T-cell (primary cell): Measurements from ENCODE around the gene ZNHIT1. TPM values are rescaled to one million over a fixed set of nuclear protein-coding genes. Genes with fewer than 3 reads are reported as not detected.

ENCODE experiments used
- ATAC-seq, 4 experiments: fragments of 200-7000 bp in 3 of 4; fragments of 150-1000 bp in 1 of 4; cut with Tn5 transposase; replicated peaks in 1 of 4; 1 replicate in 3 of 4; 2 replicates in 1 of 4; pipeline ENCODE4 v1.10.0; 2021; ENCODE audit warnings: moderate library complexity in 3 of 4, mild to moderate bottlenecking in 2 of 4, moderate number of reproducible peaks in 1 of 4
- CTCF ChIA-PET, 2 donors: fragments of 300-600 bp; sonication (Branson Sonifier 250); formaldehyde crosslinking; loops; one replicate each; lab custom pipeline; 2022; ENCODE audit warnings: antibody characterized with exemption in 2 of 2; lab: Charles Lee
- POLR2A ChIA-PET, 2 donors: fragments of 300-600 bp; sonication (Branson Sonifier 250); formaldehyde crosslinking; loops; one replicate each; lab custom pipeline; 2022; ENCODE audit warnings: antibody characterized with exemption in 2 of 2; lab: Charles Lee
- DNase-seq, 35 experiments: peaks; one replicate each; pipeline versions ENCODE4 v3.0.0 to v3.0.0-alpha.2; 2013 to 2023
- H3K27ac ChIP-seq: one replicate; pipeline ENCODE4 v1.5.1; 2013; ENCODE audit warnings: low read length
- H3K27me3 ChIP-seq, 2 experiments: replicated peaks in 1 of 2; 1 replicate in 1 of 2; 2 replicates in 1 of 2; pipeline versions ENCODE4 v1.6.1 to v1.7.0; 2013; ENCODE audit warnings: low read length in 1 of 2, mixed read lengths in 1 of 2; ENCODE audit not compliant: control insufficient read depth in 2 of 2, insufficient read depth in 2 of 2; ENCODE audit errors: extremely low read depth in 1 of 2
- H3K36me3 ChIP-seq, 2 donors: 1 replicate in 1 of 2; 2 replicates in 1 of 2; pipeline versions ENCODE4 v1.6.1 to v1.7.0; 2013; ENCODE audit warnings: low read length in 1 of 2; ENCODE audit not compliant: control insufficient read depth in 2 of 2, insufficient read depth in 1 of 2; ENCODE audit errors: extremely low read depth in 1 of 2
- H3K4me1 ChIP-seq, 2 experiments: 1 replicate in 1 of 2; 2 replicates in 1 of 2; pipeline versions ENCODE4 v1.6.1 to v1.7.0; 2013; ENCODE audit warnings: low read length in 2 of 2, mixed read lengths in 1 of 2; ENCODE audit not compliant: insufficient read depth in 2 of 2, control insufficient read depth in 1 of 2; ENCODE audit errors: extremely low read depth in 1 of 2
- H3K4me3 ChIP-seq, 2 donors: 1 replicate in 1 of 2; 2 replicates in 1 of 2; pipeline versions ENCODE4 v1.5.1 to v1.7.0; 2013; ENCODE audit warnings: mild to moderate bottlenecking in 2 of 2, low read length in 1 of 2, moderate library complexity in 1 of 2; ENCODE audit not compliant: control insufficient read depth in 1 of 2; ENCODE audit errors: extremely low read depth in 1 of 2
- H3K9me3 ChIP-seq: 2 replicates; pipeline ENCODE4 v1.7.0; 2013
- H3K27ac Mint-ChIP-seq, 2 donors: one replicate each; pipeline ENCODE4 v1.8.0; 2020 to 2021; ENCODE audit warnings: mild to moderate bottlenecking in 2 of 2, mixed read lengths in 2 of 2
- H3K27me3 Mint-ChIP-seq, 2 donors: one replicate each; pipeline ENCODE4 v1.8.0; 2021 to 2022; ENCODE audit warnings: mixed read lengths in 2 of 2
- H3K36me3 Mint-ChIP-seq: one replicate; pipeline ENCODE4 v1.8.0; 2021; ENCODE audit warnings: mixed read lengths
- H3K4me1 Mint-ChIP-seq, 3 donors: one replicate each; pipeline ENCODE4 v1.8.0; 2020 to 2022; ENCODE audit warnings: mixed read lengths in 3 of 3, mild to moderate bottlenecking in 1 of 3
- H3K4me3 Mint-ChIP-seq, 3 donors: one replicate each; pipeline ENCODE4 v1.8.0; 2020 to 2022; ENCODE audit warnings: mild to moderate bottlenecking in 3 of 3, mixed read lengths in 3 of 3, moderate library complexity in 3 of 3
- H3K9me3 Mint-ChIP-seq, 3 donors: one replicate each; pipeline ENCODE4 v1.8.0; 2020 to 2022; ENCODE audit warnings: mixed read lengths in 3 of 3
- WGBS: methylation state at CpG from one replicate; pipeline ENCODE4 v1.1.5; 2013; ENCODE audit warnings: missing lambda C conversion rate; ENCODE audit not compliant: insufficient coverage; 5-methylcytosine and 5-hydroxymethylcytosine counted together
- total RNA-seq, 35 experiments: library from RNA in 6 of 35; stranded (reverse) in 6 of 35; fragments of 120-200 nt in 1 of 35; gene quantifications; one replicate each; pipeline versions ENCODE4 v1.2.1 to v1.2.4 and lab custom pipeline; 2013 to 2026

ZNHIT1 gene
- total RNA-seq, 5 donors from 2014 or later (not counting 1 experiment from before 2014, with no cell fraction given): 32.9 to 54.1 (median 50.4) TPM

GRCh38 chr7:101186194-101186593 lies 31.8 kb upstream of the ZNHIT1 start:
- Histone ChIP-seq H3K27ac (no peak overlapping the region), H3K4me3 (no peak overlapping the region), H3K36me3 (no peaks in the 10 kb centered on the region), H3K9me3 (no peaks in the 10 kb centered on the region), H3K4me1 (no peaks in the 10 kb centered on the region), H3K27me3 (peaks cover 7 to 40% of the 10 kb centered on the region in 2 experiments)
- ChIA-PET CTCF (interaction anchor here in 1 of 2 donors (0.6 kb wide), 2 partner anchors 42 to 943 kb away, joined by 3 read pairs; no protein-coding TSS in a partner anchor), POLR2A (interaction anchor here in 1 of 2 donors (0.6 kb wide), 1 partner anchor 362 kb away, joined by 4 read pairs; no protein-coding TSS in a partner anchor)
- WGBS: 64% methylated on average over 5 of the region's 6 CpGs
- DNase-seq (no peak), ATAC-seq (no peak)
- H3K36me3 Mint-ChIP-seq: no peaks in the 10 kb centered on the region
- no peak overlapping the region for H3K27ac Mint-ChIP-seq
- peaks cover 0 to 6% (median 0%) of the 10 kb centered on the region in 3 donors for H3K4me1 Mint-ChIP-seq
- no peaks in the 10 kb centered on the region for H3K9me3 Mint-ChIP-seq
- H3K4me3 Mint-ChIP-seq: no peak overlapping the region
- peaks cover 20 to 24% of the 10 kb centered on the region in 2 donors for H3K27me3 Mint-ChIP-seq

- no peaks in the 10 kb centered on the region for H3K36me3 ChIP-seq
- H3K27ac Mint-ChIP-seq: no peak overlapping the region
Measured at GRCh38 chr7:101186844-101187428, 31.0 kb upstream of the ZNHIT1 start.

GRCh38 chr7:101189109-101189508 lies 28.9 kb upstream of the ZNHIT1 start:
- Histone ChIP-seq H3K27me3 (peaks cover 7 to 29% of the 10 kb centered on the region in 2 experiments), H3K4me1 (no peaks in the 10 kb centered on the region), H3K9me3 (no peaks in the 10 kb centered on the region), H3K36me3 (no peaks in the 10 kb centered on the region), H3K4me3 (no peak overlapping the region), H3K27ac (no peak overlapping the region)
- H3K36me3 Mint-ChIP-seq: no peaks in the 10 kb centered on the region
- ATAC-seq: no peak
- H3K4me3 Mint-ChIP-seq: no peak overlapping the region
- peaks cover 9 to 13% of the 10 kb centered on the region in 2 donors for H3K27me3 Mint-ChIP-seq
- H3K4me1 Mint-ChIP-seq: peaks cover 2 to 5% (median 2%) of the 10 kb centered on the region in 3 donors
- CTCF ChIA-PET: no interaction called here
- 80% methylated on average over 4 of the region's 8 CpGs for WGBS
- H3K27ac Mint-ChIP-seq: no peak overlapping the region
- DNase-seq: no peak
- POLR2A ChIA-PET: no interaction called here
- H3K9me3 Mint-ChIP-seq: no peaks in the 10 kb centered on the region

More at GRCh38 chr7:101186844-101187428, 31.0 kb upstream of the ZNHIT1 start:
- Histone ChIP-seq H3K9me3 (no peaks in the 10 kb centered on the region), H3K4me3 (no peak overlapping the region), H3K27ac (no peak overlapping the region), H3K4me1 (no peaks in the 10 kb centered on the region), H3K27me3 (peaks cover 7 to 37% of the 10 kb centered on the region in 2 experiments)
- CTCF ChIA-PET: interaction anchor here in 1 of 2 donors (0.6 kb wide), 1 partner anchor 43 kb away, joined by 3 read pairs; no protein-coding TSS in a partner anchor
- WGBS: no CpG with 5 or more reads among the region's 4 CpGs
- Mint-ChIP-seq H3K9me3 (no peaks in the 10 kb centered on the region), H3K27me3 (peaks cover 17 to 22% of the 10 kb centered on the region in 2 donors), H3K4me1 (peaks cover 0 to 6% (median 0%) of the 10 kb centered on the region in 3 donors), H3K4me3 (no peak overlapping the region), H3K36me3 (no peaks in the 10 kb centered on the region)
- DNase-seq (no peak), ATAC-seq (no peak)
- POLR2A ChIA-PET: interaction anchor here in 1 of 2 donors (0.5 kb wide), 1 partner anchor 34 kb away, joined by 3 read pairs; no protein-coding TSS in a partner anchor

GRCh38 chr7:101195884-101196283 lies 22.1 kb upstream of the ZNHIT1 start:
- Mint-ChIP-seq H3K27ac (no peak overlapping the region), H3K9me3 (no peaks in the 10 kb centered on the region), H3K4me1 (peaks cover 4 to 8% (median 5%) of the 10 kb centered on the region in 3 donors), H3K4me3 (no peak overlapping the region), H3K36me3 (no peaks in the 10 kb centered on the region), H3K27me3 (peaks cover 5 to 19% of the 10 kb centered on the region in 2 donors)
- no peak for DNase-seq
- Histone ChIP-seq H3K9me3 (no peaks in the 10 kb centered on the region), H3K4me1 (peaks cover 0 to 4% of the 10 kb centered on the region in 2 experiments), H3K36me3 (no peaks in the 10 kb centered on the region), H3K27me3 (peaks cover 2 to 57% of the 10 kb centered on the region in 2 experiments), H3K27ac (no peak overlapping the region), H3K4me3 (no peak overlapping the region)
- ATAC-seq: no peak
- ChIA-PET CTCF (interaction anchor here in 1 of 2 donors (1.6 to 2.2 kb wide), 2 partner anchors 22 to 52 kb away, joined by 3 to 12 read pairs; partner anchors contain the start of genes PLOD3 and ZNHIT1), POLR2A (no interaction called here)
- 88% methylated on average over 17 of the region's 17 CpGs for whole genome bisulfite sequencing

- ATAC-seq: no peak
- H3K9me3 ChIP-seq: no peaks in the 10 kb centered on the region
- WGBS: 73% methylated on average over 16 of the region's 21 CpGs
- POLR2A ChIA-PET: no interaction called here
- Mint-ChIP-seq H3K36me3 (no peaks in the 10 kb centered on the region), H3K27ac (no peak overlapping the region), H3K9me3 (no peaks in the 10 kb centered on the region), H3K4me1 (peaks cover 6 to 18% (median 8%) of the 10 kb centered on the region in 3 donors), H3K4me3 (no peak overlapping the region), H3K27me3 (peaks cover 15 to 32% of the 10 kb centered on the region in 2 donors)
- H3K4me3 ChIP-seq: no peak overlapping the region
- peaks cover 0 to 18% of the 10 kb centered on the region in 2 experiments for H3K4me1 ChIP-seq
- no peak overlapping the region for H3K27ac ChIP-seq
- CTCF ChIA-PET: no interaction called here
- H3K27me3 ChIP-seq: peaks cover 3 to 74% of the 10 kb centered on the region in 2 experiments
- no peaks in the 10 kb centered on the region for H3K36me3 ChIP-seq
- DNase-seq: no peak
Measured at GRCh38 chr7:101197991-101198390, 20.0 kb upstream of the ZNHIT1 start.

- POLR2A ChIA-PET: no interaction called here
- H3K9me3 Mint-ChIP-seq: no peaks in the 10 kb centered on the region
- Histone ChIP-seq H3K4me1 (peaks cover 0 to 21% of the 10 kb centered on the region in 2 experiments), H3K9me3 (no peaks in the 10 kb centered on the region), H3K27ac (no peak overlapping the region), H3K4me3 (no peak overlapping the region), H3K36me3 (no peaks in the 10 kb centered on the region), H3K27me3 (peaks cover 4 to 75% of the 10 kb centered on the region in 2 experiments)
- H3K36me3 Mint-ChIP-seq: no peaks in the 10 kb centered on the region
- DNase-seq: no peak
- H3K27me3 Mint-ChIP-seq: peaks cover 16 to 33% of the 10 kb centered on the region in 2 donors
- CTCF ChIA-PET: no interaction called here
- no peak overlapping the region for H3K27ac Mint-ChIP-seq
- peaks cover 6 to 19% (median 8%) of the 10 kb centered on the region in 3 donors for H3K4me1 Mint-ChIP-seq
- WGBS: 87% methylated on average over 7 of the region's 14 CpGs
- no peak overlapping the region for H3K4me3 Mint-ChIP-seq
- no peak for ATAC-seq
Measured at GRCh38 chr7:101198476-101198875, 19.5 kb upstream of the ZNHIT1 start.
